Myometrial cell (primary cell): ENCODE results near the gene ARL16. TPM values are rescaled to one million over a fixed set of nuclear protein-coding genes. Genes with fewer than 3 reads are reported as not detected.

ENCODE experiments used
- total RNA-seq: library from RNA; depleted of rRNA; stranded (reverse); fragments of >200 nt; gene quantifications from 2 replicates; pipeline ENCODE4 v1.2.3, GENCODE V29; 2015

Gene ARL16, protein sequence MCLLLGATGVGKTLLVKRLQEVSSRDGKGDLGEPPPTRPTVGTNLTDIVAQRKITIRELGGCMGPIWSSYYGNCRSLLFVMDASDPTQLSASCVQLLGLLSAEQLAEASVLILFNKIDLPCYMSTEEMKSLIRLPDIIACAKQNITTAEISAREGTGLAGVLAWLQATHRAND
- total RNA-seq = 37.7 and 46.4 TPM in 2 replicates

DNA sequence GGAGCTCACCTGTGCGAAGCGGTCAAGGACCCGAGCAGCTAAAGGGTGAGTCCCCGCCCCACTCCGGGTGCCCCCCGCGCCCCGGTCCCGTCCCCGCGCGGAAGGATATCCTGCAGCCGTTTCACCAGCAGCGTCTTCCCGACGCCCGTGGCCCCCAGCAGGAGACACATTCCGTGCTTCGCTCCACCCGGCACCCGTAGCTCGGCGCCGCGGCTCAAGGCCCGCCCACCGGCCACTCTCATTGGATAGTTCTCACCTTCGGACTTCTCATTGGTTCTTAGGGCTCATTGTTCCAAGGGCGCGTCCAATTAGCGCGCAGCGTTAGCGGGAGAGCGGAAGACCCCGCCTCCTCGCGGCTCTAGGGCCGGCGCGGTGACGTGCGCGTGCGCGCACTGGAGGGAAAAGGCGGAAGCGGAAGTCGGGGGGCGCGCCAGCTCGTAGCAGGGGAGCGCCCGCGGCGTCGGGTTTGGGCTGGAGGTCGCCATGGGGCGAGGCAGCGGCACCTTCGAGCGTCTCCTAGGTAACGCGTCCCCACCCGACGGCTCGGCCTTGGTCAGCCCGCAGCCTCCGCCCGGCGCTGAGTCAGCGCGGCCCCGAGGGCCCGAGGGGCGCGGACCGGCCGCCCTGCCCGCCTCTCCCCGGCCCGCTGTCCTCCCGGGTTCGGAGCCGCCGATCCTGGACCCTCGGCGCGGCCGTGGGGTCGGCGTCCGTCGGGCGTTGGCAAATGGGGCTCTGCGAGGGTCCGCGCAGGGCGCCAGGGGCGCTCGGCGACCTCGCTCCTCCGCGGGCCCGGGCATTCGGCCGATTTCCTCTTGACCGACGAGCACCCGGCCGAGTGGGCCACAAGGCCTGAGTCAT lies at the start of gene ARL16, which contains the start of gene HGS:
TSS of gene ARL16 (minus strand) at position 214 of the 858 bp plus-strand sequence. CDS start at position 170, 44 bp downstream.
TSS of gene HGS (plus strand) at position 428 of the 858 bp plus-strand sequence. CDS start at position 484, 56 bp downstream.

DNA sequence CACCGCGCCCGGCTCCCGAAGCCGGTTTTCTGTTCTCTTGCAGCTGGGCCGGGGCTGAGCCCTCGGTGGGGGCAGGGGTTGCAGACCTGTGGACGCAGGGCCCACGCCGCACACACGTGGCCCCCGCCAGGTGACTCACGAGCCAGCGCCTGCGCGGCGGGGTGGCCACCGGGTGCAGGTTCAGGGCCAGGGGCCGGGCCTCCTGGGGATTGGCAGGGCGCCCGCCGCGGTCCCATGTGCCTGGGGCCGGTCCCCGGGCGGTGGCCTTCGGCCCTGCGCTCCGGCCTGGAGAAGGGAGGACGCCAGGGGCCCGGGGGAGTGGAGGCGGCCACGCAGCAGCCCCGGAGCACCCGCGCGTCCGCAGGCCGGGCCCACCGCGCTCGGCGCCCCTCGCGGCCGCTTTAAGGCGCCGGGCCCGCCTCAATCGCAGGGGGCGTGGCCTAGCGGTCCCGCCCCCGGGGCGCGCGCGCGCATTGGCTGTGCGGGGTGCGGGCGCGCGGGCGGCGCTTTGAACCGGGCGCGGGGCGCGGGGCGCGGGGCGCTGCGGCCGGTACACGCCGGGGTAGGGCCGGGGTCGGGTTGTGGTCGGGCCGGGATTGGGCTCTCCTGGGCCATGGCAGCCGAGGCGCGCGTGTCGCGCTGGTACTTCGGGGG lies 28.3 kb upstream of the ARL16 start, which contains the start of gene SLC25A10:
TSS of gene SLC25A10 (plus strand) at position 471 of the 654 bp plus-strand sequence. CDS start at position 614, 143 bp downstream.

GRCh38 chr17:81702934-81703746 lies 19.5 kb upstream of the ARL16 start, which contains the start of gene MRPL12:
MRPL12 (plus strand) TSS chr17:81703367; CDS start chr17:81703502, 135 bp downstream.

GRCh38 chr17:81666342-81667191 lies 17.0 kb downstream of the ARL16 start, which contains the start of the genes CCDC137 and OXLD1:
CCDC137 (plus strand) TSS chr17:81666737; CDS start chr17:81666767, 30 bp downstream.
OXLD1 (minus strand) TSS chr17:81666605; CDS start chr17:81666577, 28 bp downstream.

GRCh38 chr17:81656118-81656743 lies 27.4 kb downstream of the ARL16 start, which contains the start of gene PDE6G:
PDE6G (minus strand) TSS chr17:81656542; CDS start chr17:81653305, 3,237 bp downstream.

DNA sequence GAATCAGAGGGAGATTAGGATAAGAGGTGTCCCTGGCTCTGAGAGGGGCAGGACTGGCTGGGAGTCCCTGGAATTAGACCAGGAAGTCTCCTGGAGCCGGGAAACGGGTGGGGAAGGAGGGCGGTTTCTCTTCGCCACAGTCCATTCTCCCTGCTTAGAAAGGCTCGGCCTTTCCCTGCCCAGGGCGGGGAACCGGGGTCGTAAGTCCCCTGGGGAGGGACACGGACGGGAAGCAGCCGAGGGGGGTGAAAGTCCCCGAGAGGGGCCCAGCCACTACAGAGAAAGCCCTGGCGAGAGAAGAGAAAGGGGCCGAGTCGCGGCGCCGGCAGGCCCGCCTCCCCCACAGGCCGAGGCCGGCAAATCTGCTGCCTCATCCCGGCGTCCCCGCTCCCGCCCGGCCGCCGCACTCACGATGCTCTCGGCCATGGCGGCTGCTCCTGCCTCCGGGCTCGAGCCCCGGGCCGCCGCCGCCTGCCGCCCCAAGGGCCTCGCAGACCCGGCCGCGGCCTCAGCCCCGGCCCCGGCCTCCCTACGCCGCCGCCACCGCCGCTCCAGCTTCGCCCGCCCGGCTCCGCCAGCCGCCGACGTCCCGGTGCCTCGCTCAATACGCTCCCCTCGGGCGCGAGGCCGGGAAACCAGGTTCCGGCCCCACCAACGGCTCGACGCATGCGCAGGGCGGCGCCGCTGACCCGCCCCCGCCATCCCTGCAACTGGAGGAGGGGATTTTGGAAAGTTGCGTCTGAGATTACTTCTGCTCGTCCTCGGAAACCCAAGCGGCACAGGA lies 46.9 kb downstream of the ARL16 start, which contains the start of the genes NPLOC4 and TSPAN10:
TSS of gene NPLOC4 (minus strand) at position 608 of the 784 bp plus-strand sequence. CDS start at position 426, 182 bp downstream.
TSS of gene TSPAN10 (plus strand) at position 692 of the 784 bp plus-strand sequence. CDS start 5,217 bp downstream, outside the sequence.

Other genes starting within 250 kb of the ARL16 start
- 8,175 and 10,672 TPM in 2 replicates for gene ACTG1, start 171.0 kb downstream of the ARL16 start, total RNA-seq
- gene FSCN2, start 155.4 kb downstream of the ARL16 start, total RNA-seq = 0.35 TPM in 1 of 2 replicates, not detected in the other
- gene FAAP100, start 131.4 kb downstream of the ARL16 start, total RNA-seq = 29.1 and 29.4 TPM in 2 replicates
- 63.8 and 70.1 TPM in 2 replicates for gene NPLOC4, start 46.7 kb downstream of the ARL16 start, total RNA-seq
- 1.9 and 2.0 TPM in 2 replicates for gene TSPAN10, start 46.6 kb downstream of the ARL16 start, total RNA-seq
- gene PDE6G, start 27.3 kb downstream of the ARL16 start, total RNA-seq = 1.2 and 3.2 TPM in 2 replicates
- gene OXLD1, start 17.2 kb downstream of the ARL16 start, total RNA-seq = 50.7 and 58.1 TPM in 2 replicates
- gene CCDC137, start 17.1 kb downstream of the ARL16 start, total RNA-seq = 11.8 and 17.7 TPM in 2 replicates
- gene HGS, start 214 bp upstream of the ARL16 start, total RNA-seq = 88.8 and 125 TPM in 2 replicates
- gene MRPL12, start 19.6 kb upstream of the ARL16 start, total RNA-seq = 80.1 and 94.3 TPM in 2 replicates
- 12.7 and 23.0 TPM in 2 replicates for gene SLC25A10, start 28.5 kb upstream of the ARL16 start, total RNA-seq
- not detected in 2 replicates for gene GCGR, start 120.4 kb upstream of the ARL16 start, total RNA-seq
- 103 and 127 TPM in 2 replicates for gene MCRIP1, start 149.5 kb upstream of the ARL16 start, total RNA-seq
- gene PPP1R27, start 151.3 kb upstream of the ARL16 start, total RNA-seq = not detected in 2 replicates
- gene P4HB, start 176.7 kb upstream of the ARL16 start, total RNA-seq = 1,723 and 2,500 TPM in 2 replicates
- 282 and 361 TPM in 2 replicates for gene ARHGDIA, start 187.5 kb upstream of the ARL16 start, total RNA-seq
- 235 and 249 TPM in 2 replicates for gene ALYREF, start 207.8 kb upstream of the ARL16 start, total RNA-seq
- 273 and 321 TPM in 2 replicates for gene ANAPC11, start 207.9 kb upstream of the ARL16 start, total RNA-seq
- gene NPB, start 218.4 kb upstream of the ARL16 start, total RNA-seq = under 0.01 TPM in 1 of 2 replicates, not detected in the other
- 131 and 163 TPM in 2 replicates for gene PCYT2, start 227.6 kb upstream of the ARL16 start, total RNA-seq
- 23.7 and 27.7 TPM in 2 replicates for gene SIRT7, start 234.4 kb upstream of the ARL16 start, total RNA-seq
- gene MAFG, start 243.9 kb upstream of the ARL16 start, total RNA-seq = 8.3 and 8.4 TPM in 2 replicates